Glutamatergic neuron (in vitro differentiated cells): ENCODE results near the gene SPON1. TPM values are rescaled to one million over a fixed set of nuclear protein-coding genes. Genes with fewer than 3 reads are reported as not detected.

Experiments
- DNase-seq: peaks from one replicate; pipeline ENCODE4 v3.0.0; 2022
- H3K27ac Mint-ChIP-seq: one replicate; pipeline ENCODE4 v1.8.0; 2020; ENCODE audit warnings: mild to moderate bottlenecking, mixed read lengths, inconsistent platforms; ENCODE audit not compliant: unreplicated experiment
- H3K27me3 Mint-ChIP-seq: one replicate; pipeline ENCODE4 v1.8.0; 2020; ENCODE audit warnings: mild to moderate bottlenecking, moderate library complexity, mixed read lengths, inconsistent platforms; ENCODE audit not compliant: unreplicated experiment
- H3K36me3 Mint-ChIP-seq: one replicate; pipeline ENCODE4 v1.8.0; 2020; ENCODE audit warnings: mild to moderate bottlenecking, mixed read lengths, inconsistent platforms; ENCODE audit not compliant: unreplicated experiment
- H3K4me1 Mint-ChIP-seq: one replicate; pipeline ENCODE4 v1.8.0; 2020; ENCODE audit warnings: mild to moderate bottlenecking, low read depth, mixed read lengths, inconsistent platforms; ENCODE audit not compliant: unreplicated experiment
- H3K4me3 Mint-ChIP-seq: one replicate; pipeline ENCODE4 v1.8.0; 2020; ENCODE audit warnings: mild to moderate bottlenecking, mixed read lengths, inconsistent platforms; ENCODE audit not compliant: unreplicated experiment
- H3K9me3 Mint-ChIP-seq: one replicate; pipeline ENCODE4 v1.8.0; 2020; ENCODE audit warnings: mild to moderate bottlenecking, moderate library complexity, mixed read lengths, inconsistent platforms; ENCODE audit not compliant: unreplicated experiment
- CTCF ChIP-seq: fragments of 200-600 bp; sonication (generic); IDR thresholded peaks from one replicate; pipeline ENCODE4 v1.5.0; 2021; ENCODE audit not compliant: partially characterized antibody, unreplicated experiment
- total RNA-seq: library from RNA; stranded (reverse); fragmentation: NEBNext Ultra II Directional; extraction: Animal tissue kit (Norgen Biotek cat#: 25700); gene quantifications from one replicate; pipeline ENCODE4 v1.2.1, GENCODE V29; 2021; ENCODE audit not compliant: unreplicated experiment

SPON1 gene
- total RNA-seq, 1 donor from 2014 or later: 0.81 TPM

- Mint-ChIP-seq H3K9me3 (no peaks in the 10 kb centered on the region), H3K36me3 (no peaks in the 10 kb centered on the region), H3K4me1 (no peaks in the 10 kb centered on the region), H3K4me3 (no peak overlapping the region), H3K27ac (no peak overlapping the region), H3K27me3 (peaks cover 2% of the 10 kb centered on the region)
- no peak for TF ChIP-seq CTCF
- DNase-seq: no peak
These were observed 112.9 kb downstream of the SPON1 start for GRCh38 chr11:14075118-14076078.

GRCh38 chr11:14079011-14079410, 116.5 kb downstream of the SPON1 start:
- Mint-ChIP-seq H3K4me3 (no peak overlapping the region), H3K36me3 (no peaks in the 10 kb centered on the region), H3K27me3 (peaks cover 2% of the 10 kb centered on the region), H3K27ac (no peak overlapping the region), H3K4me1 (no peaks in the 10 kb centered on the region), H3K9me3 (no peaks in the 10 kb centered on the region)
- TF ChIP-seq CTCF: no peak
- DNase-seq: no peak

GRCh38 chr11:14079797-14080196, 117.3 kb downstream of the SPON1 start:
- no peak for TF ChIP-seq CTCF
- H3K4me1 Mint-ChIP-seq: no peaks in the 10 kb centered on the region
- no peaks in the 10 kb centered on the region for H3K9me3 Mint-ChIP-seq
- H3K4me3 Mint-ChIP-seq: no peak overlapping the region
- DNase-seq: no peak
- no peaks in the 10 kb centered on the region for H3K36me3 Mint-ChIP-seq
- H3K27me3 Mint-ChIP-seq: peaks cover 2% of the 10 kb centered on the region
- H3K27ac Mint-ChIP-seq: no peak overlapping the region

- Mint-ChIP-seq H3K9me3 (no peaks in the 10 kb centered on the region), H3K27ac (no peak overlapping the region)
These were observed 119.2 kb downstream of the SPON1 start for GRCh38 chr11:14081581-14082231.

More at GRCh38 chr11:14081581-14082231, 119.2 kb downstream of the SPON1 start:
- Mint-ChIP-seq H3K36me3 (no peaks in the 10 kb centered on the region), H3K27me3 (peaks cover 2% of the 10 kb centered on the region), H3K4me3 (no peak overlapping the region), H3K4me1 (no peaks in the 10 kb centered on the region)
- DNase-seq: no peak
- no peak for TF ChIP-seq CTCF
